ENCODE data around the gene NCBP2.

The NCBP2 gene

DNA sequence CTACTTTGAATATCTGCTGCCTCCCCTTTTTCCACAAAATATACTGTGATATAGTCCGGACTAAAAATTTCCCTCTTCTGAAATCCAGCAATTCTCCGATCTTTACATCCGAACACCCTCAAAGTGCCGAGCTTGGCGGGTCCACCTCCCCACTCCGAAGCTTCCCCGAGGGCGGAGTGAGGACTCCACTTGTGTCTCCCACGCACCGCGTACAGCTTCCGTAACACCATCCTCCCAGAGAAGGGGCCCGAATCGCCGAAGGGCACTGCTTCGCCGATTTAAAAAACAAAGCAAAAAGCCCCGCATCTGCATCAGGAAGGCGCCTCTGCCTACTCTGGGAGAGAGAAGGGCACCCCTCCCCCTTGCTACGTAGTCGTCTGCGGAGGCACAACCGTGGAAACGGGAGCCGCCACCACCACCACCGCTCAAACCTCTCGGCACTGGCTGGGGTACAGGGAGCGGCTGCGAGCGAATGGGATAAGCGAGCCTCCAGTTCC lies 551 bp downstream of the NCBP2 start:
- DNase-seq (ENCODE audit: low read depth): peak; percentile 67
- peak overlapping the region; percentile 86 for H3K4me3 ChIP-seq (ENCODE audit: low read depth, low read length)
- TF ChIP-seq, protein P1, sequence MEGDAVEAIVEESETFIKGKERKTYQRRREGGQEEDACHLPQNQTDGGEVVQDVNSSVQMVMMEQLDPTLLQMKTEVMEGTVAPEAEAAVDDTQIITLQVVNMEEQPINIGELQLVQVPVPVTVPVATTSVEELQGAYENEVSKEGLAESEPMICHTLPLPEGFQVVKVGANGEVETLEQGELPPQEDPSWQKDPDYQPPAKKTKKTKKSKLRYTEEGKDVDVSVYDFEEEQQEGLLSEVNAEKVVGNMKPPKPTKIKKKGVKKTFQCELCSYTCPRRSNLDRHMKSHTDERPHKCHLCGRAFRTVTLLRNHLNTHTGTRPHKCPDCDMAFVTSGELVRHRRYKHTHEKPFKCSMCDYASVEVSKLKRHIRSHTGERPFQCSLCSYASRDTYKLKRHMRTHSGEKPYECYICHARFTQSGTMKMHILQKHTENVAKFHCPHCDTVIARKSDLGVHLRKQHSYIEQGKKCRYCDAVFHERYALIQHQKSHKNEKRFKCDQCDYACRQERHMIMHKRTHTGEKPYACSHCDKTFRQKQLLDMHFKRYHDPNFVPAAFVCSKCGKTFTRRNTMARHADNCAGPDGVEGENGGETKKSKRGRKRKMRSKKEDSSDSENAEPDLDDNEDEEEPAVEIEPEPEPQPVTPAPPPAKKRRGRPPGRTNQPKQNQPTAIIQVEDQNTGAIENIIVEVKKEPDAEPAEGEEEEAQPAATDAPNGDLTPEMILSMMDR (IDR thresholded peaks at IDR 0.05; ENCODE audit: insufficient read depth, low read depth, low read length, missing control alignments): no peak

DNA sequence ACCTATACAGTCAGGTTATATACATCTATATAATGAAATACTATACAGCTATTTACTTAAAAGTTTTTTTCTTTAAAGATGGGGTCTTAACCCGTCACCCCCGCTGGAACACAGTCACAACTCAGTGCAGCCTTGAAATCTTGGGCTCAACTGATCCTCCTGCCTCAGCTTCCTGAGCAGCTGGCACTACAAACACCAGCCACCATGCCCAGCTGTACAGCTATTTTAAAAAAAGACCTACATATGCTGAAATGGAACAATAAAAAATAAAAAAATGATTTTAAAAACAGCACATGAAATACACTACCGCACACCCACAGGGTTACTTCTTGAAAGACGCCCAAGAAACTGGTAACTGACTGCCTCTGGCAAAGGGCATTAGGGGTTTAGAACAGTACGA lies 3.8 kb downstream of the NCBP2 start:
- DNase-seq (ENCODE audit: low read depth): no peak
- H3K4me3 ChIP-seq (ENCODE audit: low read depth, low read length): no peak overlapping the region
- TF ChIP-seq, protein P1 (IDR thresholded peaks at IDR 0.05; ENCODE audit: insufficient read depth, low read depth, low read length, missing control alignments): no peak

DNA sequence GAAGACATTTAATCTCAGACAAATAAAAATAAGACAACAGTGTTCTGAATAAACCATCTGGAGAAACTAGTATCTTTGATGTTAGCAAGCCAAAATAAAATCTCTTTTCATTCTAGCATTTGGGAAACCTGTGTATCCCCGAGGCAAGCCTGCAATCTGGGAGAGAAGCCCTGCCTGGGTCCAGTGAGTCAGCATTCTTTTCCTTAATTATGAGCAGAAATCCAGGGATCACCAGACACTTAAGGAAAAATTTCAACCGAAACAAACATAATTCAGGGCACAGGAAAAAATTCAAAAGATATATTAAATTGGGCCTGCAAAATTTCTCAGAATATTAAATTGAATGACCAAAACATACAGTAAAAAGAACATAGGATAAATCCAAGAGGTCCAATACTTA lies 4.2 kb downstream of the NCBP2 start:
- H3K4me3 ChIP-seq (ENCODE audit: low read depth, low read length): no peak overlapping the region
- DNase-seq (ENCODE audit: low read depth): no peak
- TF ChIP-seq, protein P1 (IDR thresholded peaks at IDR 0.05; ENCODE audit: insufficient read depth, low read depth, low read length, missing control alignments): no peak

DNA sequence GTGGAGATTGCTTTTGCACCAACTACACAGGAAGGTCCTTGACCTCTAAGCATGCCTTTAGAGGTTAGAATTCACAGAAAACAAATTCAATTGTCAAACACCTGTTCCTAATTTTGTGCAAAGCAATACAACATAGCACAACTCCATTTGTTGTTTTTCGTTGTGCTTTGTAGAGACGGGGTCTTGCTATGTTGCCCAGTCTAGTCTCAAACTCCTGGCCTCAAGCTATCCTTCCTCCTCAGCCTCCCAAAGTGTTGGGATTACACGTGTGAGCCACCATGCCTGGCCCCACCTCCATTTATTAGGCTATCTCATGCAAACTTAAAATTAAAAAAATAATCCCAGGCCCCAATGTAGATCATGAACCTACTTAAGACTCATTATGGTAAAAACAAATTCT lies 6.0 kb downstream of the NCBP2 start:
- no peak overlapping the region for H3K4me3 ChIP-seq (ENCODE audit: low read depth, low read length)
- no peak for DNase-seq (ENCODE audit: low read depth)
- TF ChIP-seq, protein P1 (IDR thresholded peaks at IDR 0.05; ENCODE audit: insufficient read depth, low read depth, low read length, missing control alignments): no peak

DNA sequence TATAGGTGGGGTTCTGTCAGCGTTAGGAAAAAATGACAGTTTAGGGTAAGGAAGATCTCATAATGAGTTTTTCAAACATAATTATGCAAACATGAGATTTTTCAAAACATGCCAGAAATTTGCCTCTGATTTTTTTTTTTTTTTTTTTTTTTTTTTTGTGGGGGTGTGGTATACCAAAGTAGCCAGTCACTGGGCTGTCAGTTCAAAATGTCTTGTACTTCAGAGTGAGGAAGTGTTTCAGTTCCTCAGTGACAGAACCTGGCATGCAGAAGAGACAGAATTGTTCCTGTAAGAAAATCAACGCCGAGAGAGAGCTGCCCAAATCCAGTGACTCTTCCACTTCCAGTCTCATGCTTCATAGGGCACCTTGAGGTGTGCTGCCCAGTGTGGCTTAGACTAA lies 9.7 kb downstream of the NCBP2 start:
- H3K4me3 ChIP-seq (ENCODE audit: low read depth, low read length): no peak overlapping the region
- DNase-seq (ENCODE audit: low read depth): peak; percentile 64

DNA sequence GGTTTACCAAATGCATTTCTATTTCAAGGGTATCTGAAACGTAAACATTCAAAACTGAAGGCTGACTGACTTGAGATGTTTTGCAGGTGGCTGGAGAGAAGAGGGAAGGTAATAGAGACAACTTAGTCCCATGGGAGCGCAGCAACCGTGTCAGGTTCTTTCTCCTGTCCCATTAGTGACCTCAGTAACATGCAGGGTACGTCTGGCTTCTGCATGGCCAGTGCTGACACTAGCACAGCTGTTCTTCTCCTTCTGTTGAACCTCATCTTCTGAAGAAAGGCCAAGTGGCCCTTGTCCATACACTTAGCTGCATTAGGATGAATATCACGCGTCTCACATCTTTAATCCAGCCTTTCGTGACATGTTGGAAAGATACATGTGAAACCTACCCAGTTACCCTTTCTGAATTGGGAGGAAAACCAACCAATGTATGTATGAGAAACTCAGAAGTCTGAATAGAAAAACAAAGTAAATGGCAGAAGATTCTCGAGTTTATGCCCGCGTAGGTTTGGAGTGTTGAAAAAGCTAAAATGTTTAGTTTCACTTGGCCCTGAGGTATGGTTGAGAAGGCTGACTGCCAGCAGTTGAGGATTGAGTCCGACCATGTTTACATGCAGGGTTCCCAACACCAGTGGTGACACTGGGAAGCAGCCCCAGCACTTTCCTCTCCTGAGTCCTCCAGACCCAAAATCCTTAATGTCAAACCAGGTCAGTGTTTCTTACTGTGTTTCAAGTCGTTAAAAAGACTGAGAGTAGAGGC lies 10.3 kb downstream of the NCBP2 start:
- DNase-seq (ENCODE audit: low read depth): peak; percentile 76
- no peak overlapping the region; the same call in 1 of the 2 replicates for H3K4me3 ChIP-seq (ENCODE audit: low read depth, low read length)
- TF ChIP-seq, protein P1 (IDR thresholded peaks at IDR 0.05; ENCODE audit: insufficient read depth, low read depth, low read length, missing control alignments): no peak

More for the DNA sequence above, 9.7 kb downstream of the NCBP2 start:
- TF ChIP-seq, protein P1 (IDR thresholded peaks at IDR 0.05; ENCODE audit: insufficient read depth, low read depth, low read length, missing control alignments): no peak
